Hematopoietic multipotent progenitor cell (in vitro differentiated cells): ENCODE measurements around the gene TJP3. TPM values are rescaled to one million over a fixed set of nuclear protein-coding genes. Genes with fewer than 3 reads are reported as not detected.

Experiments used
- DNase-seq, 3 donors: peaks; one replicate each; pipeline ENCODE4 v3.0.0-alpha.2; 2011 to 2015; ENCODE audit warnings: low read depth in 2 of 3, low spot score in 2 of 3
- total RNA-seq: library from RNA; depleted of rRNA; stranded (reverse); fragments of >200 nt; gene quantifications from one replicate; pipeline ENCODE4 v1.2.3, GENCODE V29; 2012

TJP3 gene
- total RNA-seq, 1 donor = 1.1 TPM

- peak in 2 of 3 donors; percentile 75 to 83 for DNase-seq
These were observed 37.1 kb upstream of the TJP3 start for GRCh38 chr19:3670796-3671679.

GRCh38 chr19:3671680-3672574 is 36.3 kb upstream of the TJP3 start:
- DNase-seq = peak in 2 of 3 donors; percentile 41 to 64

- DNase-seq = no peak
These were observed 35.6 kb upstream of the TJP3 start for GRCh38 chr19:3672575-3672948.

GRCh38 chr19:3672993-3673392 is 35.2 kb upstream of the TJP3 start:
- DNase-seq = no peak

GRCh38 chr19:3673506-3674439 is 34.4 kb upstream of the TJP3 start:
- no peak for DNase-seq

- no peak for DNase-seq
These were observed 33.2 kb upstream of the TJP3 start for GRCh38 chr19:3674784-3675543.

GRCh38 chr19:3678188-3678587 is 30.0 kb upstream of the TJP3 start:
- DNase-seq = no peak

GRCh38 chr19:3679138-3679537 is 29.0 kb upstream of the TJP3 start:
- DNase-seq = no peak

- DNase-seq = no peak
These were observed 28.6 kb upstream of the TJP3 start for GRCh38 chr19:3679581-3679980.

- no peak for DNase-seq
These were observed 27.2 kb upstream of the TJP3 start for GRCh38 chr19:3680939-3681338.

- no peak for DNase-seq
These were observed 25.9 kb upstream of the TJP3 start for GRCh38 chr19:3682286-3682685.

GRCh38 chr19:3682741-3683404 is 25.3 kb upstream of the TJP3 start:
- no peak for DNase-seq

GRCh38 chr19:3683405-3684053 is 24.7 kb upstream of the TJP3 start:
- DNase-seq = no peak

GRCh38 chr19:3684054-3684816 is 23.9 kb upstream of the TJP3 start:
- no peak for DNase-seq

- no peak for DNase-seq
These were observed 23.3 kb upstream of the TJP3 start for GRCh38 chr19:3684817-3685410.

GRCh38 chr19:3687393-3687773 is 20.8 kb upstream of the TJP3 start:
- no peak for DNase-seq

- DNase-seq = no peak
These were observed 20.1 kb upstream of the TJP3 start for GRCh38 chr19:3687774-3688706.
